Prostate gland (tissue), 2 donors: ENCODE results near the gene DNAL4.

Source experiments
- CTCF ChIP-seq, 4 experiments: fragments of 200-600 bp in 2 of 4; fragments of 450-650 bp in 2 of 4; sonication (generic) in 2 of 4; IDR thresholded peaks; 1 replicate in 3 of 4; 2 replicates in 1 of 4; pipeline ENCODE4 v1.5.1; 2016 to 2019; ENCODE audit warnings: antibody characterized with exemption in 4 of 4, mild to moderate bottlenecking in 2 of 4, moderate library complexity in 2 of 4
- POLR2A ChIP-seq: fragments of 450-650 bp; IDR thresholded peaks from one replicate; pipeline ENCODE4 v1.6.1; 2016; ENCODE audit warnings: antibody characterized with exemption, mild to moderate bottlenecking
- POLR2AphosphoS5 ChIP-seq: sonication (generic); formaldehyde crosslinking; IDR thresholded peaks from one replicate; pipeline ENCODE4 v1.6.1; 2017; ENCODE audit warnings: antibody characterized with exemption

DNA sequence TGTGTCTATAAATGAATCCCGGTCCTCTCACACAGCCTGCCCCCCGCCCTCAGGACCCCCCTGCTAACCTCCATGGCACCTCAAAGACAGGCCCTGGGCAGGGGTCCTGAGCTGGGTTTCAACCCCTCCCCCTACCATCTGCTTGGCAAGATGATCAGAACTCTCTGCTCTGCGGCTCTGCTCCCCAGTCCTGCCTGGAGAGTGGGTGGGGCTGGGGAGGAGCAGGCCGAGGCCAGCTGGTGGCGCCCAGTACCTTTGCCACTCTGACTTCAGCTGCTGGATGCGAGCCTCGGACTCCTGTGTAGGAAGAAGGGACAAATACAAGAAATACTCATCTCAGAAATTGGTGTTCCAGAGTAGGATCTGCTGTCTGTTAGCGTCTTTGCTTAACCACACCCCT lies 53.2 kb downstream of the DNAL4 start:
- TF ChIP-seq CTCF (IDR thresholded peaks at IDR 0.05) (no peak), POLR2A (no peak), POLR2AphosphoS5 (no peak)
